Stimulated activated CD4-positive, alpha-beta T cell treated with anti-CD3 and anti-CD28 coated beads, Interleukin-1b, Interleukin-23, amount 100 ng/mL, for 4 hours (primary cell): ENCODE results near the gene USP3.

Source experiments
- DNase-seq, 2 donors: peaks; one replicate each; pipeline ENCODE4 v3.0.0-alpha.2; 2020; ENCODE audit warnings: low read depth in 2 of 2

USP3 gene, protein sequence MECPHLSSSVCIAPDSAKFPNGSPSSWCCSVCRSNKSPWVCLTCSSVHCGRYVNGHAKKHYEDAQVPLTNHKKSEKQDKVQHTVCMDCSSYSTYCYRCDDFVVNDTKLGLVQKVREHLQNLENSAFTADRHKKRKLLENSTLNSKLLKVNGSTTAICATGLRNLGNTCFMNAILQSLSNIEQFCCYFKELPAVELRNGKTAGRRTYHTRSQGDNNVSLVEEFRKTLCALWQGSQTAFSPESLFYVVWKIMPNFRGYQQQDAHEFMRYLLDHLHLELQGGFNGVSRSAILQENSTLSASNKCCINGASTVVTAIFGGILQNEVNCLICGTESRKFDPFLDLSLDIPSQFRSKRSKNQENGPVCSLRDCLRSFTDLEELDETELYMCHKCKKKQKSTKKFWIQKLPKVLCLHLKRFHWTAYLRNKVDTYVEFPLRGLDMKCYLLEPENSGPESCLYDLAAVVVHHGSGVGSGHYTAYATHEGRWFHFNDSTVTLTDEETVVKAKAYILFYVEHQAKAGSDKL

DNA sequence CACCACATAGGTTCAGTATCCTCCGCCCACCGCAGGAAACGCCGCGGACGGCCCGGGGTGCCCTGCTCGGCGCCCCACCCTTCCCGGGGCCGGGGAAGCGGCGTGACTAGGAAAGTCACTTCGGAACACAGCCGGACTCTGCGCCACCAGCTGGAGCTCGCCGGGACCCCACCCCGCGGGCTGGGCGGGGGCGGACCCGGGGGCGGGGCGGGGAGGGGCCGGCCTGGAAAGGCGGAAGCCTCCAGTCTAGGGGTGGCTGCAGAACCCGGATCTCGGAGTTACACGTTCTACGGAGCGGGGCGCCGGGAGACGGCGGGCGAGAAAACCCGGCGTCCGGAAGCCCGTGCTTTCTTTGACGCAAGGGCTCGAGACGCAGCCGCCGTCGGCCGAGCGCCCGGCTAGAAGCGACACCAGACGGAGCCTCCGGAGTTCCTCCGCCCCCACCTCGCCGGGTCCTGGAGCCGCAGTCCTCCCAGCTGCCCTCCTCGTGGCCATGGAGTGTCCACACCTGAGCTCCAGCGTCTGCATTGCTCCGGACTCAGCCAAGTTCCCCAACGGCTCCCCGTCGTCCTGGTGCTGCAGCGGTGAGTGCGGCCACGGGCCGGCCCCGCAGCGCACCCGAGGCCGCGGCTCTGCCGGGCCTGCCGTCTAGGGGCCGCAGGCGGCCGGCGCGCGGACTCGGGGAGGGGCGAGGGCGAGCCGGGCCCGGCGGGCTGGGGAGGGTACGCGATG, at the start of gene USP3:
USP3 (plus strand) TSS at position 347 of the 732 bp plus-strand sequence; CDS start at position 494, 147 bp downstream.
- DNase-seq, result peak; percentile 87 to 92

DNA sequence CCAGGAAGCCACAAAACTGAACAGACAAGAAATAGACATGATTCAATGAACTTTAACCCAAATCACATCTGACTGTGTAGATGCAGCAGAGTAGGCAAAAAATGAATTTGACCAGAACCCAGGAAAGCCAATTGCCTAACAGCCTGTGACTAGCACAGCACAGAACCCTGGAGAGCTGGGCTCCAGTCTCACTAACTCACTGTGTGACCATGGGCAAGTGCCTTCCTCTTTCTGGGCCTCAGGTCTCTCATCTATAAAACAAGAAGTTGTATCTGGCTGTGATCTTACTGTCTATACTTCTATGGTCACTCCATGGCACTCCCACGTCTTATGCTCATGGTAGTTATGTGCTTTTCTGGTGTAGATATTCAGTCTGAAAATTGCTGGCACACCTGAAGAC, 48.1 kb upstream of the USP3 start:
- DNase-seq, result no peak

DNA sequence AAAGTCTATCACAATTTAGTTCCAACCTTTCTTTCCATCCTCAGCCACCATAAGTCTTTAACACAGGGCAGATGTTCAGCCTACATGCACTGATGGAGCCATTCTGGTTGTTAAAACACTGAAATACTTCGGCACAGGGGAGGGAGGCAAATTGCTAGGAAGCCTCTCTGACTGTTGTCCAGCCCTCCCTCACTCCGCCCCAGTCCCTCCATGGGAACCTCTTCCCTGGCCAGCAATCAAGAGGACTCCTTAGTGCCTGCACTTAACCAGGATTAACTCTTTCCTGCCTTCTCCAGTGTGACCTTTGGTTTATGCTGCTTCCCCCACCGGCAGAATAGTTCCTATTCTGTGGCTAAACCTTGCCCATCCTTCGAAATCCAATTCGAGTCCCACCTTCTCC, 47.0 kb upstream of the USP3 start:
- DNase-seq, result no peak

DNA sequence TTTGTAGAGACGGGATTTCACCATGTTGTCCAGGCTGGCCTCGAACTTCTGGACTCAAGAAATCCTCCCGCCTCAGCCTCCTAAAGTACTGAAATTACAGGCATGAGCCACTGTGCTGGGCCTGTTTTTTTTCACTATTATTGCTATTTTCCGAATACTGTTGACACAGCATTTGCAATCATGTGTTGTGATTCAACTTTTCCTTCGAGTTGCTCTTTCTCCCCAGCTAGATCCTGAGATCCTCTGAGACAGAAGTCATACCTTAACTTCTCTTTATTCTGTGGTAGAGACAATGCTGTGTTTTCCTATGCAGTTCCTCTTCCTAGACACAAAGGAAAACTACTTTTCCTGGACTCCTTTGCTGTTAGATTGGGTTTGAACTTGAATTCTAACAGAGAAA, 46.4 kb upstream of the USP3 start:
- no peak for DNase-seq

DNA sequence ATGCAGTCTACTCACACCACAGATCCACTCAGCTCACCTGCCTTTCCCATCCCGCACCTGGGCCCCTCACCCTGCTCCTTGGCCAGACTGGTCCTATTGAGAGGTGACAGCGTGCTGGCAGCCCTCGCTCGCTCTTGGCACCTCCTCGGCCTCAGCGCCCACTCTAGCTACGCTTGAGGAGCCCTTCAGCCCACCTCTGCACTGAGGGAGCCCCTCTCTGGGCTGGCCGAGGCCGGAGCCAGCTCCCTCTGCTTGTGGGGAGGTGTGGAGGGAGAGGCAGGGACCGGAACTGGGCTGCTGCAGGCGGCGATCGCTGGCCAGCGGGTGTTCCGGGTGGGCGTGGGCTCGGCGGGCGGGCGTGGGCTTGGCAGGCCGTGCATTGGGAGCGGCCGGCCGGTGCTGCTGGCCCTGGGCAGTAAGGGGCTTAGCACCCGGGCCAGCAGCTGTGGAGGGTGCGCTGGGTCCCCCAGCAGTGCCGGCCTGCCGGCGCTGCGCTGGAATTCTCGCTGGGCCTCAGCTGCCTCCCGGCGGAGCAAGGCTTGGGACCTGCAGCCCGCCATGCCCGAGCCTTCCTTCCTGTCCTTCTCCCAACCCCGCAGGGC, 45.5 kb upstream of the USP3 start:
- DNase-seq, result no peak

DNA sequence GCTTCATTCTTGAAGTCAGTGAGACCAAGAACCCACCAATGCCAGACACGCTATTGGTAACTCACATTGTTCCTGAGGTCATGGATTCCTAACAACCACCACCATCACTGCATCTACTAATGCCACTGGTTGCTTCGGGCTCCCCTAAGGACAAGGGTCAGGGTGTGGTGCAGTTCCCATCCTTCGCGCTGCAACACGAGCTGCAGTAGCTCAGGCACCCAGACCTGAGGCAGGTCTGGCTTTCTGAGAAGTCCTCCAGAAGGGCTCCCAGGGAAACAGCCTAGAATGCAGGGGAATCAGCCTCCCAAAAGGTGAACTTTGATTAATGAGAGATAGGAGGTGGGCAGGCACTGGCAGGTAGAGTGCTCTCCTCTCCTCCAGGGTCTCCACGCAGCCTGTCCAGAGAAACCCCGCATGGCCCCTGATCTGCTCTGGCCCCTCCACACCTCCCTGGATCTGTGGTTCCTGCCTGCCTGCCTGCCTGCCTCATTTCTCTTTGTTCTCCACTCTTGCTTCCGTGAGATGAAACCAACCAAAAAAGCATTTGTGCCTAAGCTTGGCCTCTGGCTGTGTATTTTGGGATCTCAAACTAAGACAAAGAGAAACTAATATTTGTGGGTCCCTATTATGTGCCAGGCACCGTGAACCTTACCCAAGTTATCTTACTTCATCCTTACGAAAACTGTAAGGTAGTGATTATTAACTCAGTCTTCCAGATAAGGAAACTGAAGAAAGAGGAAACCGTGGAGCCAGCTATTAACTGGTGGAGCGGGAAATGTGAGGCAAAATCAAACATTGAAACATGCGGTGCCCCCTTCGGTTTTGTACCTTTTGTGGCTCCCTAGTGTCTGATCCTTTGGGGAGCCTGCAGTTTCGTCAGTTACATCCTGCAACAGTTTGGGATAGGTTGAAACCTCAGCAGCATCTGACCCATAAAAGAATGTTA, 43.9 kb upstream of the USP3 start:
- no peak for DNase-seq

DNA sequence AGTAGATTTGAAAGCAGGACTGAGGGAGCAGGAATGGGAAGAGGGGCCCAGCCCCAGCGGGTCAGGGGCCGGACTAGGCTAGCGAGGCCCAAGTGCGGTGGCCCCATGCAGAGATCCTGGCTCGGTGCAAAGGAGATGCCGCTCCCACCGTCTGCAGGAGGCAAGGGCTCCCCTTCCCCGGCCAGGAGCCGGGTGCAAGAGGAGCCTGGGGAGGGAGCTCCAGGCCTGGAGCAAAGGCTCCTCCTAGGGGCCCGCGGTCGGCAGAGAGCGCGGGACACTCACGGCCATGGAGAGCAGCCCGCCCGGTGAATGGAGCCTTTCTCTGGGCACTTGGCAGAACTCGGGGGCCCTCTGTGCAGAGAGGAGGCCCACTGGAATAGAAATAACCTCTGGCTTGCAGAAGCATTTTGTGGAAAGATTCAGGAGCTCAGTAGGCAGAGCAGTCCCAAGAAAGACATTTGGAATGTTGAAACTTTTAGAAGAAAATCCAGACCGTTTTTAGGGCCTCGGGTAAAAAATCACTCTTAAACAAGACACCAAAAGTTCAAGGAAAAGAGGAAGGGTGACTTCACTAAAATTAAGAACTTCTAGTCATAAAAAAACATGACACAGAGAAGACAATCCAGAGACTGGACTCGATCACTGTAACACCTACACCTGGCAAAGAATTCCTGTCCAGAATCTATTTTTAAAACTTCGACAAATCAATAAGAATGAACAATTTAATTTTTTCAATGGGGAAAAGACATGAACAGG, 43.0 kb upstream of the USP3 start:
- DNase-seq, result no peak

DNA sequence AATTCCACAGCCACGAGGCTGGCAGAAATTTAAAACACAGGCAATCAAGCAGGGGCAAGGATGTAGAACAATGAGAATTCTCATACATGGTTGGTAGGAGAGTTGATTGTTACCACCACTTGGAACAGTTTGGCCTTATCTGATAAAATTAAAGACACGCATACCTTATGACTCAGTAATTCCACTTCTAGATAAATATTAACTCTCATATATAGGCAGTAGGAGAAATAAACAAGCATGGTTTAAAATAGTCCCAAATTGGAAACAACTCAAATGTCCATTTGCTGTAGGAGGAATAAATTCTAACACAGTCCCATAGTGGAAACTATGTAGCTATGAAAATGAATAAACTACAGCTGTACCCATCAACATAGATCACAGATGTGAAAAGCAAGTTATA, 42.3 kb upstream of the USP3 start:
- DNase-seq, result no peak

DNA sequence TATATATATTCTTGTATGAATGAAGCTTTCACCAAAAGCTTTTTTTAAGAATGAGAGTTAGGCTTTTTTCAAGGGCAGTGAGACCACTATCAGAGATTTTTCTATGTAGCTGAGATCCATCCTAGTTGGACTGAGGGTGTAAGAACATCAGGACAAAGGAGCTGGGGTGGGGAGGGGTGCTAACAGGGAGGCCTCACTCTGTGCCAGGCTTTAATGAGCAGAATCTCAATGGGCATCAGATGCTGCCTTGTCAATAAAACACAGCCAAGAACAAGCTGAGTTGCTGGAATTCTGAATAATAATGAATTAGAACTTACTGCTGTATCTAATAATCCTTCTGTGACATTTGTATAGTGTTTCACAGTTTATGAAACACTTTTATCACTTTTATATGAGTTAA, 41.4 kb upstream of the USP3 start:
- no peak for DNase-seq

DNA sequence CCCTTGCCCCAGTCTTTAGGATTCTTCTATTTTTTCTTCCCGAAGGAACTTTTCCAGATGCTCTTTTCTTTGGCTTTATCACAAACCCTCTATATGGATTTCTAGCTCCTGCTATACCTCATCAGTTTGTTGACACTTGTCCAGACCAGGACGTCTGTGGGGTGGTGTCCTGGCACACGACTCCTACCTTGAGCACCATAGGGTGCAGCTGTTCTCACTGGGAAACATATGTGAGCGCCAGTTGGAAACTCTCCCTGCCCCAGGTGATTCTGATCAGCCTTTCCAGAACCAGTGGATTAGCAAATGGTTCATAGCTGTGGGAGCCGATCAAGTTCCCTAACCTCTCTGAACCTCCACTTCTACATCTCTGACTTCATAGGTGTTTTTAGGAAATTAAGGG, 40.6 kb upstream of the USP3 start:
- DNase-seq, result no peak

DNA sequence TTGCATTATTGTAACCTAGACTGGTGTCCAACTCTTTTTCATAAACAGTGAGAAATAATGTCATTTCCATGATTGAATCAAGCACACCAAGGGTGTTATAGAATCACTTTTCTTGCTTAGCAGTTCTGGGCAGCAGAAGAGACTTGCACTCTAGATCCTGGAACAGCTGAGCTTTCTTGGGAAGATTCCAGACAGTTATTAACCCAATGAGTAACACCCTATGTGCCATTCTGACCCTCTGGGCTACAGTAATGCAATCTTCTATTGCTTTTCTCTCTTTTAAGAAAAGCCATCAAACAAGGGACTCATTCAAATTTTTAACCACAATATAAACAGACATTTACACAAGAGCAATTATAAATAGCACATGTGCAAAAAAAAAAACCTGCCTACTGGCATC, 39.3 kb upstream of the USP3 start:
- DNase-seq, result no peak

DNA sequence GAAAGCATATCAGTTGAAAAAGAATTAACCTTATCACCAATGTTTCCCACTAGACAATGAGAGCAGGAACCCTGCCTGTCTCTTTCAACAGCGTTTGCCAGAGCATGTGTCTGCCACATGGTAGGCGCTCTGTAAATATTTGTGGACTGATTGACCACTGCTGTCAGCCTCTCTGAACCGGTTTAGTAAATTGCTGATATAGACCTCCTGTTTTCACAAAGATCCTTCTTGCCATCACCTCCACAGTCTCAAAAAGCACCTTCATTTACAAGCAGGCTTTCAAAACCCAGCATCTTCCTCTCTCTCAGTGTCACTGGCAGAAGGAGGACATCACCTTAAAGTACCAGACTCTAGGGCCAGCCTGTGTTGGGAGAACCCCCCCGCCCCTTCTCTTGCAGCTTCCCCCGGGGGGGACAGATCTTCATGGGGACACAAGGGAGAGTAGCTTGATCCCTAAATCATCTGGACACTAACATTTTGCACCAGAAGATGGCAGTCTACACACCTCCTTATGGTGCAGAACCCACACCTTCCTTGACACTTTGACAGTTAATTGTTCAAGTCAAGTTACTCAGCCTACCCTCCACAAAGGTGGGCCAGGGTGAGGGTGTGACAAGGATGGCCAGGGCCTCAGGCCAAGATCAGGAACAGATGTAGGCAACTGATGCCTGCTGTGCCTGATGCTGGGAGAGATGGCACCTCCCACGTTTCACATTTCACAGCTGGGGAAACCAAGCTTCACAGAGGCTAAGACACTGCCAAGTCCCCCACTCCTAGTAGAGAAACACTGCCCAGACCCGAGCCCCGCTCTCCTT, 37.8 kb upstream of the USP3 start:
- DNase-seq, result peak in 1 of 2 donors; percentile 59

DNA sequence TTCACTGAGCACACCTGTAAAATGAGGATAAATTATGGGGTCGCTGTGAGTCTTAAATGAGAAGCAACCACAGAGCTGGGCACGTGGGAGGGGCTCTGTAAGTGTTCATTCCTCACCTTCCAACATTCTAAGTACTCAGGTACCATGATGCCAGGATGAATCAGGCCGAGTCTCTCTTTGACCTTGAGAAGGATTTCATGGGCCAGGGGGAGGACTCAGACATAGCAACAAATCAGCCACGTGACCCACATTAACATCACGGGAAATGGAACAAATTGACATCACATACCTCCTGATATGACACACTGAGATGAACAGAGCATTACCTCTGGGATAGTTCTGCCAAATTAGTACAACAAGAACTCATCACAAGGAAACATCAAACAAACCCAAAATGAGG, 35.2 kb upstream of the USP3 start:
- DNase-seq, result no peak

DNA sequence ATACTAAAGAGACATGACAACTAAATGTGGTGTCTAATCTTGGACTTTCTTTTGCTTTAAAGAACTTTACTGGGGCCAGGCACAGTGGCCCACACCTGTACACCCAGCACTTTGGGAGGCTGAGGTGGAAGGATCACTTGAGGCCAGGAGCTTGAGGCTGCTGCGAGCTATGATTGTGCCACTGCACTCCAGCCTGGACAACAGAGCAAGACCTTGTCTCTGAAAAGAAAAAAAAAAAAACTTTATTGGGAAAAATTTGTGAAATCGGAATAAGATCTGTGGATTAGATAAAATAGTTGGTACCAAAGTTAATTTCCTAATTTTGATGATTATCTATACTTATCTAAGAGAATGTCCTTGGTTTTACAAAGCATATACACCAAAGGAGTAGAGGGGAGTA, 34.4 kb upstream of the USP3 start:
- no peak for DNase-seq

DNA sequence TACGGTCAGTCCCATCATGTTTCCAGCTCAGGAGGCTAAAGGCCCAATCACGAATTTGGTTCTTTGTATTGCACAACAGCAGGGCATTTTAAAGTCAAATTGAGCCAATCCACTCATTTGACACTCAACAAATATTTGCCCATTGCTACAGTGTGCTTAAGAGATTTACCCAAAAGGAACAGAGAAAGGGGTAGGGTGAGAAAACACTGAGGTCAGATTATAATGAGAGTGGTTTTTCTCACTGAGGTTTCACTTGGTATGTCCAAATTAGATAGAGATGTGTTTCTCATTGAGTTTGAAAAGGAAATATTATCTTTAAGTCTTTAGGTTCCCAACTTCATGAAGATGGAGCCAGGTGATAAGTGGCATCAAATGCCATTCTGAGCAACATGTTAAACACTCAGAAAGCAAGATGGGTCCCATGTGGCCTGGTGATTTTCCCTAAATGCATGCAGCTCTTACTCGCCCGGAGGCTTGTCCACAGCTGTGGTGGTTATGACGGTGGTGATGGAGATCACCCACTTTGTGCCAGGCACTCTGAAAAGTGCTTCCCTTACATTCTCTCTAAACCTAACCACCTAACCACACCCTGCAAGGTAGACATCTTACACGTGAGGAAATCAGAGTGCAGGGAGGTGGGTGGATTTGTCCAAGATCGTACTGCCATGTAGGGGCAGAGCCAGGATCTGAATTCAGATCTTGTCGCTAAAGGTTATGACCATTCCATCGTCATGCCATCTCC, 31.2 kb upstream of the USP3 start:
- no peak for DNase-seq

DNA sequence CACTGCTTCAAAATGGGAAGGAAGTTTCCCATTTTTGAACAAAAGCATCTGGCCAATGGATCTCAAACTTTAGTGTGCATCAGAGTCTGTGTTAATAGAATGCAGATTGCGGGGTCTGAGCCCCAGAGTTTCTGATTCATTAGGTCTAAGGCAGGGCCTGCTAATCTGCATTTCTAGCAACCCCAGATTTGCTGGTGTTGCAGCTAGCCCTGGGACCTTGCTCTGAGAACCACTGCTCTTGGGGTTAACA, 30.7 kb upstream of the USP3 start:
- DNase-seq, result no peak

DNA sequence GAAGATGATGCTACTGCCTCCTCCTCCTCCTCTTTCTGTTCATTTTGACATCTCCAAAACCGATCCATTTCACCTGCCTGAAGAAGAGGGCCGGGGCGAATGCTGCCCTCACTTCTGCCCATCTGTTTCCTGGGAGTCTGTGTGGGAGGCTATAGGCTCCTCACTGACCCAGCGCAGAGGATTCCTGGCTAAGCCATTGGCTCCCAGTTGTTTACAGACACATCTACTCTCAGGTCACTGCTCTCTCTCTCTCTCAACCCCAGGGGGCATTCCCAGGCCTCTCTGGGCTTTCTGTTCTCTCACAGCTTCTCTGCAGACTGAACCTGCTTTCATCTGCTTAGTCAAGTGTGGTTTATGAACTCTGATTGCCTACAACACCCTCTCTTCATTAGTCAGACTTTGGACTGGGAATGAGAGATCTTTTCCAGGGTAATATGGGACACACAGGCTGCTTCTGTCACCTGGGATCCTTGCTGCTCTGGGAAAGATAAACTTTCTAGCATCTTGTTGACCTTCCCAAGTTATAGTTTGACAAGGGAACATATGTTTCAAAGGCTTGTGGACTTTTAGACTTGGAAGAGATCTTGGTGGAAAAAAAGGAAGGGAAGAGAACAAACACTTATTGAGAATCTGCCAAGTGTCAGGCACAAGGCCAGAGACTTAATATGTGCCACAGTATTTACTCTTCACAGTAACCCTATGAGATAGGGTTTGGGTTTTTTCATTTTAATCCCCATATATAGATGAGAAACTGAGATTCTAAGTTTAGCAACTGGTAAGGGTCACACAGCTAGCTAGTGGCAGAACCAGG, 30.2 kb upstream of the USP3 start:
- peak; percentile 27 to 38 for DNase-seq

DNA sequence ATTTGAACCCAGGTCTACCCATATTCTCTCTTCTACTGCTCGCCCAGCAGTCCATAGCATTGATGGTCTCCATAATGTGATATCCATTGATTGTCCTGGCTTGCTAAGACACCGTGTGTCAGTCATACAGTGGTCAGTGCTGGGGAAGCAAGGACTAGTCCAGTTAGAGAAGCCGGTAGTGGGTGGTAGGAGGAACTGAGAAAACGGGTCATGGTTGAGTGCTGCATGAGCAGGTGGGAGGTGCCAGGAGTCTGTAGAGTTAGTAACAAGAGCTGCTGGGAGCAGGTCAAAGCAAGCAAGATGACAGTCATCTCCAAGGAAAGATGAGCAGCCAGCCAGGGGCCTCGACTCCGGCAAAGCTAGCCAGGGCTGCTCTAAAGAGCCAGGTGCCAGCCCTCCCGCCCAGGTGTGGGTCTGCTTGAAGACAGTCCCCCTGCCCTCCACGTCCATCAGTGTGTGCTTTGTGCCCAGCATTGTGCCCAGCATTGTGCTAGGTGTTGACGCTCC, 29.5 kb upstream of the USP3 start:
- DNase-seq, result no peak
